ENCODE data around the gene RNF157. TPM values are rescaled to one million over a fixed set of nuclear protein-coding genes. Genes with fewer than 3 reads are reported as not detected.

Gene RNF157
- polyA plus RNA-seq, 1 experiment = 1.6 TPM

DNA sequence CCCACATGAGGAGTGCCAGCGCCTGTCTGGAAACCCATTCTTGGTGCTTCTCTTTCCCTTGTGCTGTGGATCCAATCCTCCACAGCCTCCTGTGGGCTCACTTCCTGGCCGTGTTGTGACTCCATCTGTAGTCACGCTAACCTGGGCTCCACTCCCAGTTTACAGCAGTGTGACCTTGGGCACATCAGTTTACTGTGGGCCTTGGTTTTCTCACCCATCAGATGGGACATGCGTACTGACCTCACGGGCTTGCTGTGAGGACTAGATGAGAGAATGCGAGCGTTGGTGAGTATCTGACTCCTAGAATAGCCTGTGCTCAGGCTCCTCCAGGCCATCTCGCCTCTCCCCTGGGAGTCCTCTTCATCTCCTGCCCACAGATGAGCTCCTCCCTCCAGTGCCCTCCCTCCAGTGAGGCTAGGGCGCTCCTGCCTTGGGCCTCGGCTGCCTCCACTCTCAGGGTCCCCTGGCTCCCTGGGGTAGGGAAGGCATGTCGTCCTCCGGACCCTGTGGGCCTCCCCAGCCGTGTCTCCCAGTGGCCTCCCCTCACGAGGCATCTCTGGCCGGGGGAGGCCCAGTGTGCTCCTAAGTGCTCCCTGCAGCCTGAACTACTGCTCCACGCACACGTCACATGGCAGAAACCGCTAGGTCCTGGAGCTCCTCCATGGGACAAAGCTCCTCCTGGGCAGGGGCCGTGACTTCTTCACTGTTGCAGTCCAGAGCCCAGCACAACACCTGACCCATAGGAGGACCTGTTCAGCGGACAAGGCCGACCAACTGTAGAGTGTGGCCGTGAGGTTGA is 94.0 kb downstream of the RNF157 start:
- ChIA-PET POLR2A (no interaction called here), CTCF (interaction anchor here (0.5 to 1.3 kb wide), 7 partner anchors 9 to 140 kb away, joined by 3 to 4 read pairs (median 3); no protein-coding TSS in a partner anchor)
- H3K4me3 ChIP-seq (ENCODE audit: low read depth, low read length) = no peak overlapping the region
- H3K27ac ChIP-seq (ENCODE audit: low read depth, low read length) = no peak overlapping the region
- DNase-seq (ENCODE audit: low read depth, low spot score) = no peak
- TF ChIP-seq, protein P1, sequence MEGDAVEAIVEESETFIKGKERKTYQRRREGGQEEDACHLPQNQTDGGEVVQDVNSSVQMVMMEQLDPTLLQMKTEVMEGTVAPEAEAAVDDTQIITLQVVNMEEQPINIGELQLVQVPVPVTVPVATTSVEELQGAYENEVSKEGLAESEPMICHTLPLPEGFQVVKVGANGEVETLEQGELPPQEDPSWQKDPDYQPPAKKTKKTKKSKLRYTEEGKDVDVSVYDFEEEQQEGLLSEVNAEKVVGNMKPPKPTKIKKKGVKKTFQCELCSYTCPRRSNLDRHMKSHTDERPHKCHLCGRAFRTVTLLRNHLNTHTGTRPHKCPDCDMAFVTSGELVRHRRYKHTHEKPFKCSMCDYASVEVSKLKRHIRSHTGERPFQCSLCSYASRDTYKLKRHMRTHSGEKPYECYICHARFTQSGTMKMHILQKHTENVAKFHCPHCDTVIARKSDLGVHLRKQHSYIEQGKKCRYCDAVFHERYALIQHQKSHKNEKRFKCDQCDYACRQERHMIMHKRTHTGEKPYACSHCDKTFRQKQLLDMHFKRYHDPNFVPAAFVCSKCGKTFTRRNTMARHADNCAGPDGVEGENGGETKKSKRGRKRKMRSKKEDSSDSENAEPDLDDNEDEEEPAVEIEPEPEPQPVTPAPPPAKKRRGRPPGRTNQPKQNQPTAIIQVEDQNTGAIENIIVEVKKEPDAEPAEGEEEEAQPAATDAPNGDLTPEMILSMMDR (IDR thresholded peaks at IDR 0.05; ENCODE audit: low read depth, low read length) = no peak
- H3K9me3 ChIP-seq (ENCODE audit: control insufficient read depth, insufficient read depth, low read length) = no peaks in the 10 kb centered on the region; the same call in 1 of the 2 replicates
- H3K27me3 ChIP-seq (ENCODE audit: control insufficient read depth, insufficient read depth, low read length) = peaks cover 33% of the 10 kb centered on the region

DNA sequence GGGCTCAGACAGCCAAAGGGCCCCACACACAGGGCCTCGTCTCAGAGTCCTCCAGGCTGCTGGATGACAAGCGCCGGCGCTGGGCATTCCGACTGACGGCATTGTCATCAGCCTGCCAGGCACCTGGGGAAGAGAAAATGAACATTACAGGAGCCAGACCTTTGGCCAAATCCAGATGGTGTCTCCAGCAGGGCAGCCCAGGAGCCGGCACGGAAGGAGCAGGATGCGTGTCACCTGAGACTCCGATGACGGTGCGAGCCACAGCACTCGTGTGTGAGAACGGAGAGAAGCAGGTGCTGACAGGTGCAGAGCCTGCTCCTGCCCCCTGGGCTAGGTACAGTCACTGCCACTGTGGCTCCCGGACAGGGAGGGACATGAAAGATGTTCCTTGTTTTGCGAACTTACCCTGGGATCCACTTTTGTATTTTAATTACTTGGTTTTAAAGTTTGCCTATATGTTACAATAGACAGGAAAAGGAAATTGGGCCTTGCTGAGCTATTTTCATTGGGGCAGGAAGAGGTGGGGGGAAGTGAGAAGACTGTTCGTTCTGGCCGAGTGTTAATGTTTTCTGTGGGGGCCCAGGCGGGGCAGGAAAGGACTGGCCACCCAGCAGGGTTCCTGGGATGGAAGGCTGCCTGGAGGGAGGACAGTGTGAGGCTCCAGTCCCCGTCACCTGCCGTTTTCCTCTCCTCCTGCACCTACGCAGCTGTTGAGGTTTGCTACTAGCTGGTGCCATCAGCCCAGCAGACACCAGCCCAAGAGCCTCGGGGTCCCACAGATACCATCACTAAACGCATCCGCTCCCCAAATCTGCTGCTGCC is 94.9 kb downstream of the RNF157 start:
- POLR2A ChIA-PET = no interaction called here
- TF ChIP-seq, protein P1 (IDR thresholded peaks at IDR 0.05; ENCODE audit: low read depth, low read length) = no peak
- Histone ChIP-seq H3K4me3 (ENCODE audit: low read depth, low read length) (no peak overlapping the region), H3K27me3 (ENCODE audit: control insufficient read depth, insufficient read depth, low read length) (peaks cover 41% of the 10 kb centered on the region), H3K27ac (ENCODE audit: low read depth, low read length) (no peak overlapping the region), H3K9me3 (ENCODE audit: control insufficient read depth, insufficient read depth, low read length) (no peaks in the 10 kb centered on the region; the same call in 1 of the 2 replicates)
- CTCF ChIA-PET = interaction anchor here (0.5 to 1.3 kb wide), 5 partner anchors 10 to 156 kb away, joined by 3 to 4 read pairs (median 3); no protein-coding TSS in a partner anchor
- no peak for DNase-seq (ENCODE audit: low read depth, low spot score)

DNA sequence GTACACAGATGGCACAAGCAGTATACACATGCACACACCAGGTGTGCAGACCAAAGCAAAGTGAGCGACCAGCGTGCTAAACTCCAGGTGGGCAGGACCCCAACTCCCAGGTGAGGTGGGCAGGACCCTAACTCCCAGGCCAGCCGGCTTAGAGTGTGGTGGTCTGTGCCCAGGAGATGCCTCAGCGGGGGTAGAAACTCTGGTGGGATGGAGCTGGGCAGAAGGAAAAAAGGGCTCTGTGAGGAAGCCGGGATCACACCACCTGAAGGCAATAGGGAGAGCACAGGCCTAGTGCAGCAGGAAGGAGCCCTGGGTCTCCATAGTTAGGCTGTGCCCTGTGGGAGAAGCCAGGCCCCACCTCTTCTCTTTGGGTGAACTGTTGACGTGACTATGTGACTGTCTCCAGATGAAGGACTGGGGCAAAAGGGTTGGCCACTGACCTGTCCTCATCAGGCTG is 97.7 kb downstream of the RNF157 start:
- Histone ChIP-seq H3K4me3 (ENCODE audit: low read depth, low read length) (no peak overlapping the region), H3K9me3 (ENCODE audit: control insufficient read depth, insufficient read depth, low read length) (peaks cover 3% of the 10 kb centered on the region; the same call in 1 of the 2 replicates), H3K27me3 (ENCODE audit: control insufficient read depth, insufficient read depth, low read length) (peaks cover 66% of the 10 kb centered on the region), H3K27ac (ENCODE audit: low read depth, low read length) (no peak overlapping the region)
- TF ChIP-seq, protein P1 (IDR thresholded peaks at IDR 0.05; ENCODE audit: low read depth, low read length) = no peak
- CTCF ChIA-PET = interaction anchor here (1.0 to 1.5 kb wide), 2 partner anchors 9 to 17 kb away, joined by 3 to 4 read pairs; no protein-coding TSS in a partner anchor
- POLR2A ChIA-PET = no interaction called here
- DNase-seq (ENCODE audit: low read depth, low spot score) = no peak

DNA sequence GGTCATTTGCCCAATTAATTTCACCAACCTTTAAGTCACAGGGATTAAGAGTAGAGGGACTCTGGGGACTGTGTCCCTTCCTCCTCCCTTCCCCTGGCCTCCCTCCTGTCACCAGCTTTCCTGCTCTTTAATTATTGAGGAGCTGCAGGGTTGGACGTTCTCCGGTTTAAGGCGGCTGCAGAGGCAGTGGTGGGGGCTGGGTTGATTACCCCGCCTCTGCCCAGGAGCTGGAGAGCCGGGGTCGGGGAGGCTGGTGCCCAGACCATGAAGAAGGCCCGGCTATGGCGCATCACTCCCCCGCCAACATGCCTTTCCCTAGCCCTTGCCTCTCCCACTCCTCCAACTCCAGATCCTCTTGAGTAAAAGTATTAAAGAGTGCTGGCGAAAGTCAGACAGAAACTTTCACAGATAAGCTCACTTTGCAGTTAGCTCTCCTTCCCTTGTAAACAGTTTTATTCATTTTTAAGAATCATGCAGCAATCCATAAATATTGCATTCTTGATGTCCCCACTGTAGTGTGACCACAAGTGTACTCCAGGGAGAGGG is 98.2 kb downstream of the RNF157 start:
- DNase-seq (ENCODE audit: low read depth, low spot score) = no peak
- TF ChIP-seq, protein P1 (IDR thresholded peaks at IDR 0.05; ENCODE audit: low read depth, low read length) = no peak
- Histone ChIP-seq H3K27me3 (ENCODE audit: control insufficient read depth, insufficient read depth, low read length) (peaks cover 71% of the 10 kb centered on the region), H3K9me3 (ENCODE audit: control insufficient read depth, insufficient read depth, low read length) (peaks cover 3% of the 10 kb centered on the region; the same call in 1 of the 2 replicates), H3K27ac (ENCODE audit: low read depth, low read length) (no peak overlapping the region), H3K4me3 (ENCODE audit: low read depth, low read length) (no peak overlapping the region)
- ChIA-PET POLR2A (no interaction called here), CTCF (interaction anchor here (1.0 to 1.5 kb wide), 2 partner anchors 10 to 16 kb away, joined by 3 to 4 read pairs; no protein-coding TSS in a partner anchor)
